Amniotic epithelial cell (primary cell): ENCODE data around the gene SENP5.
A peak's percentile ranks its signal among the peaks of the same experiment; 100 is the strongest.

Source experiments
- DNase-seq: peaks from one replicate; pipeline ENCODE4 v3.0.0-alpha.2; 2010; ENCODE audit warnings: low read depth

The SENP5 gene

DNA sequence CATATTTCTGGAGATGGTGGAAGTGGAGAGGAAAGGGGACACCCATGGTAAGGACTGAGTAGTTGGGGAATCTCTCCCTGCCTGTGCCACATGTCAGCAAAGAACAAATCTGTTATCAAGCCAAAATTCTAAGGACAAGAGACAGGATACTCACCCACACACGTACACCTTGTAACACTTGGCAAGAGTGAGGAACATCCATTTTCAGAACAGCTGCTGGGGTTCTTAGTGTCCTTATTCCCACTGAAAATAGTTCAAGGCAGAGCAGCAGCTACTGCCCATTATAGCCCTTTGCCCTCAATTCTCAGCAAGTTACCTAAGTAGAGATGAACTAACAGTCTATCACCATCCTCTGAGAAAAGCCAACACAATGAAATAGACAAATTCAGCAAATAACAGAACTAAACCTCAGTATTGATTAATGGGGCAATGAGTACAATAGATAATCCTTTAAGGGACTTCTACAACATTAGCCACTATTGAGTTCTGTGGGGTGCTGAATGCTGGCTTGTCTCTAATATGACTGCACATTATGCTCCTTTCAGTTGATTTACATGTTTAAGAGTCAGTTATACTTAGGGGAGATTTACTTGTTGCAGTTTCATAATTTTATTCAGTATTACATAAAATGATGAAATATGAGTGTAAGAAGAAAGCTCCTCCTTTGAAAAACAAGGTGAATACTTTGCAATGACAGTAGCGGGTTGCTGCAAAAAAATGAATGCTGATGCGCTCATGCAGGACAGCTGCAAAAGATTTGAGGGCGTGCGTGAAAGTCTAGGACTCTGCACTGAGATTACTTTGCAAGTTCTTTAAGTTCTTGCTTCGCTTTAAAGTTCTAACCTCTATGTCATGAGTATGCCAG lies 22.4 kb downstream of the SENP5 start:
- DNase-seq = no peak

DNA sequence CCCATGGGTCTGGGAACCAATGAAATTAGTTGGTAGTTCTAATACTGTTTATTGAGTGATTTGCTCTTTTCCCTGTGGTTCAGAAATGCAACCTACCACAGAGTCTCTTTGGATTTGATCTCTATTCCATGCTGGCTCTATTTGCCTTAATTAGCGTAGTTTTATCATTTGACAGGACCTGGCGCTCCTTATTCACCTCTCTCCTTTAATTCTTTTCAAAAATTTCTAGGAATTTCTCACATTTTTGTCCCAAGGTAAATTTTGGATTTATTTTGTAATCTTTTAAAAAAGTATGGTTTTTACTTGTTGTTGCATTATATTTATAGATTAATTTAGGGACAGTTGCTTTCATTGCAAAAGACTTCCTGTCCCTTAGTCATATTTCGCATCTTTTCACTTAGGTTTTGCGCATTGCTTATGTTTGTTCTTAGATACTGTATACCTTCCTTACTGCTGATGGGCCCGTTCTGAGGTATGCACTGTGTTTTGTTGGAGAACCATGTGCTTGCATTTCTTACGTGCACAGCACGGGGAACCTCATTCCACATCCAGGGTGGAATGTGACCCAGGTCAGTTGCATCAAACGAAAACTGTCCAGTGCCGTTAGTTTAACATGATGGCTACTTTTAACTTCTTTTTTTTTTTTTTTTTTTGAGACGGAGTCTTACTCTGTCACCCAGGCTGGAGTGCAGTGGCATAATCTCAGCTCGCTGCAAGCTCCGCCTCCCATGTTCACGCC lies 27.0 kb downstream of the SENP5 start:
- no peak for DNase-seq

DNA sequence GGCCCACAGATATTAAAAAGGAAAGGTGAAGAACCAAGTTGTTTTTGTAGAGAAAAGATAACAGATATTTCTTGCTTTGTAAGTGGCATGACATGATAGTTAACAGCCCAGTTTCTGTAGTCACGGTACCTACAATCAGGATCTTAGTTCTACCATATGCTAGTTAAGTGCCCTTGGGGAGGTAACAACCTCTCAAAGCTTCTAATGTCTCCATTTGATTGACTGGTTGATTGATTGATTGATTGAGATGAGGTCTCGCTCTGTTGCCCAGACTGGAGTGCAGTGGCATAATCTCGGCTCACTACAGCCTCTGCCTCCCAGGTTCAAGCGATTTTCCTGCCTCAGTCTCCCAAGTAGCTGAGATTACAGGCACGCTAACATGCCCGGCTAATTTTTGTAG lies 28.5 kb downstream of the SENP5 start:
- no peak for DNase-seq

DNA sequence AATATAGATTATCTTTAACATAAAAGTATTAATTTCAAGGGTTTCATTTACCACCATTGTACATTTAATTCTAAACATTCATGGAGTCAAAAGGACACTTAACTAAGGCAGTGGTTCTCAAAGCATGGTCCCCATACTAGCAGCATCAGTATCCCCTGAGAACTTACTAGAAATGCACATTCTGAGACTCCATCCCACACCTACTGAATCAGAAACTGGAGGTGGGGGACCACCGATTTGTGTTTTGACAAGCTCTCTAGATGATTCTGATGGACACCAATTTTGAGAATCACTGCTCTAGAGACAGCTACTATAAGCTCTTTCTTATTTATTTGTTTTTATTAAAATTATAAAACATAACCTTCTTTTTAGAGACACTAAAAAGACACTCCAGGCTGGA lies 34.0 kb downstream of the SENP5 start:
- no peak for DNase-seq

DNA sequence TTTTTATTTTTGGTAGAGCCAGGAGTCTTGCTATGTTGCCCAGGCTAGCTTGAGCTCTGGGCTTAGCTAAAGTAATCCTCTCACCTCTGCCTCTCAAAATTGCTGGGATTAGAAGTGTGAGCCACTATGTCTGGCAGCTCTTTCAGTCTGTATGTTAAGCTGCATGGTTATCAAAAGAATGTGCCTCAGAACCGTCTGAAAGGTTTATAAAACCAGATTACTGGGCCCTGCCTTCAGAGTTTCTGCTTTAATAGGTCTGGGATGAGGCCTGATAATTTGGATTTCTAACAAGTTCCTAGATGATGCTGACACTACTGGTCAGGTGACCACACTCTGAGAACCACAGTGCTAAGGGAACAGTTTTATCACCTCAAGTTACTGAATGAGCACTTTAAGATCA lies 34.6 kb downstream of the SENP5 start:
- no peak for DNase-seq

DNA sequence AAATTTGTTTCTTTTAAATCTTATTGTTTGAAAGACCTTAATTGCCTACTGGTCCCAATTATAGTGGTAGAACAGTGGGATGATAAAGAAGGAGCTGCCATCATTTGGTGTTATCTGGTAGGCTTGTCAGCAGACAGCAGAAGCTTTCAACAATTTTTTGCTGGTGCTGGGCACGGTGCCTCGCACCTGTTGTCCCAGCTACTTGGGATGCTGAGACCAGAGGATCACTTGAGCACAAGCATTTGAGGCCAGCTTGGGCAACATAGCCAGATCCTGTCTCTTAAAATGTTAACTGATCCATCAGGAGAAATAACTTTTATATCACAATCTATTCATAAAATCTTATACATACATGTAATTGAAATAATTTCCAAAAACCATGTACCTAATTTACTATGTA lies 36.0 kb downstream of the SENP5 start:
- no peak for DNase-seq

DNA sequence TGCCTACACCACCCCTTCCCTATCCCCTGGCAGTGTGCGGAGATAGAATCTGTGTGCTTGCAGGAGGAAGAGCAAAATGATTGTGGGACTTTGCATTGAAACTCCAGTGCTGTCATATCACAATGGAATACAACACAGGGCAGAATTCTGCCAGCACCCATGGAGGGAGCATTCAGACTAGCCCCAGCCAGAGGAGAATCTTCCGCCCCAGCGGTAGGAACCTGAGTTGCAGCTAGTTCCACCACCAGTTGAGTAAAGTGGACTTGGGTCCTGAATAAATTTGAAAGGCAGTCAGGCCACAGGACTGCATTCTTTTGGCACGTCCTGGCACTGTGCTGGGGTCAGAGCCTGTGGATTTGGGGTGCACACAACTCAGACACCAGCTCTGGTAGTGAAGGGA lies 47.1 kb downstream of the SENP5 start:
- DNase-seq = no peak

DNA sequence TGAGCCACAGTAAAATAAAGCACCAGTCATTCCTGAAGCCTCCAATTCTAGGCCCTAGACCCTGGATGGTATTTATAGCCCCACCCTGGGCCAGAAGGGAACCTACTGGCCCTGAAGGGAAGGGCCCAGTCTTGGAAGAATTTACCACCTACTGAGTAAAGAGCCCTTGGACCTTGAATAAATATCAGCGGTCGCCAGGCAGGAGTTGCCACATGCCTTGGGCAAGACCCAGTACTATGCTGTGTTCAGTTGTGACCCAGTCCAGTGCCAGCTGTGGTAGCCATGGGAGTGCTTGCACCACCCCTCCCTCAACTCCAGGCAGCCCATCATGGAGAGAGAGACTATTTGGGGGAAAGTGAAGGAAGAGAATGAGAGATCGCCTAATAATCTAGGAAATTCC lies 47.7 kb downstream of the SENP5 start:
- DNase-seq = no peak

DNA sequence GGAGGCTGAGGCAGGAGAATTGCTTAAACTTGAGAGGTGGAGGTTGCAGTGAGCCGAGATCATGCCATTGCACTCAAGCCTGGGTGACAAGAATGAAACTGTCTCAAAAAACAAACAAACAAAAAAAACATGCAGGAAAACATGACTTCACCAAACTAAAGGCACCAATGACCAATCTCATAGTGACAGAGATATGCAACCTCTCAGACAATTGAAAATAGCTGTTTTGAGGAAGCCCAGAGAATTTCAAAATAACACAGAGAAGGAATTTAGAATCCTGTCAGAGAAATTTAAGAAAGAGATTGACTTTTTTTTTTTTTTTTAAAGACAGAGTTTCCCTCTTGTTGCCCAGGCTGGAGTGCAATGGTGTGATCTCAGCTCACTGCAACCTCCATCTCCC lies 48.5 kb downstream of the SENP5 start:
- DNase-seq = no peak

DNA sequence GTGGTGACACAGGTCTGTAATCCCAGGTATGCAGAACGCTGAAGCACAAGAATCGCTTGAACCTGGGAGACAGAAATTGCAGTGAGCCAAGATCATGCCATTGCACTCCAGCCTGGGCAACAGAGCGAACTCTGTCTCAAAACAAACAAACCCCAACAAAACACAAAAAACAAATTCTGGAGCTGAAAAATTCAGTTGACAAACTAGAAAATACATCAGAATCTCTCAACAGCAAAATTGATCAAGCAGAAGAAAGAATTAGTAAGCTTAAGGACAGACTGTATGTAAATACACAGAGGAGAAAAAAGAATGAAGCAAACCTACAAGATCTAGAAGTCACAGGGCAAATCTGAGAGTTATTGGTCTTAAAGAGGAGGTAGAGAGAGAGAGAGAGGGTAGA lies 49.3 kb downstream of the SENP5 start:
- no peak for DNase-seq

DNA sequence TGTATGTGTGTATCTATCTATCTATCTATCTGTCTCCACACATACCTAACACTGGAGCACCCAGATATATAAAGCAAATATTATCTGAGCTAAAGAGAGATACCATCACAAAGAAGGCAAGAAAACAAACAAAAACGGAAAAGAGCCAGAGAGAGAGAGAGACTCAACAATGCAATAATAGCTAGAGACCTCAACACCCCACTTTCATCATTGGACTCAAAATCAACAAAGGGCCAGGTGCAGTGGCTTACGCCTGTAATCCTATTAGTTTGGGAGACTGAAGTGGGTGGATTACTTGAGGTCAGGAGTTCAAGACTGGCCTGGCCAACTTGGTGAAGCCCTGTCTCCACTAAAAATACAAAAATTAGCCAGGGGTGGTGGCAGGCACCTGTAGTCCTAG lies 51.2 kb downstream of the SENP5 start:
- no peak for DNase-seq

DNA sequence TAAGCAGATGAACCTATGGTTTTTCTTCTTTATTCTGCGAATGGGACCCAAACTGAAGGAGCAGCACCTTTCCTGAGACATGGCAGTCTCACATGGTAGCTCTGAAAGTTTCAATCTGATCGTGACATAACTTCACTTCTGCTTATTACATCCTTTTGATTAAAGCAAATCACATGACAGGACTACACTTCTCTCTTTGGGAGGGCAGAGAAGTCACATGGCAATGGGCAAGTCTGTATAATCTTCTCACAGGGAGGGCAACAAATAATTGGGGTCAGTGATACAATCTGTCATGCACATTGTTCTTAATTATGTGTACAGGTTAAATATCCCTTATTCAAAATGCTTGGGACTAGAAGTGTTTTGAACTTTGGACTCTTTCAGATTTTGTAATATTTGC lies 53.0 kb downstream of the SENP5 start:
- DNase-seq = no peak

DNA sequence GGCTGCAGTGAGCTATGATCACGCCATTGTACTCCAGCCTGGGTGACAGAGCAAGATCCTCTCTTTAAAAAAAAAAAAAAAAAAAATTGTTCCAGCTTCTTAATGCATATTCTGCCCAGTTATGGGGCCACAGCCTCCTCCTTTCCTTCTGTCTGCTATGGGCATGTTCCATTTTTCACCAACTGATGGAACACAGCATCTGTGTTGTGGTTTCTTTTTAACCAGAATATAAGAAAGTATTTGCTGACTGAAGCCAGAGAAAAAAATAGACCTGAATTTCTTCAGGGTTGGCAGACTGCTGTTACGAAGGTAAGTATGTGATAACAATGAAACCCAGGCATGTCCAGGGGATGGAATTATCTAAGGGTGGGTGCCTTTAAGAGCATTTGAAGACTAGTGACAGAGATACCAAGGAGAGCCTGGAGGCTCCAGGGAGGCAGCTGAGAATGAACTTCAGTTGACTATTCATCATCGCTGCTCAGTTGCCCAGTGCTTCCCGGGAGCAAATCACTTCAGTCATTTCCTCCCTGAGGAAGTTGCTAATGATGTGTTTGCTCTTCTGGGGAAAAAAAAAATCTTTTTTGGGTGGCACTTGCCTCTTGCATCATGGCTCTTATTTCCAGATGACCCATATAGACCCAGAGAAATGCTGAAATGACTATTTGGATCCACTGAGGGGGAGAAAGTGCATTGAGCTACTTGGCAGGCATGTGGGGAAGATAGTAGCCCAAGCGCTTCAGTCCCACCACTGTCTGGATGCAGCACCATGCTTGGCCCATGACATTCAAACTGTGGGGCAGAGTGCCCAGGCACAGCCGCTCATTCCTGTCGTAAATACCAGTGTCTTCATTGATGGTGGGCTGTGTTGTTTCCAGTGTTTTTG lies 60.1 kb downstream of the SENP5 start:
- DNase-seq = no peak

DNA sequence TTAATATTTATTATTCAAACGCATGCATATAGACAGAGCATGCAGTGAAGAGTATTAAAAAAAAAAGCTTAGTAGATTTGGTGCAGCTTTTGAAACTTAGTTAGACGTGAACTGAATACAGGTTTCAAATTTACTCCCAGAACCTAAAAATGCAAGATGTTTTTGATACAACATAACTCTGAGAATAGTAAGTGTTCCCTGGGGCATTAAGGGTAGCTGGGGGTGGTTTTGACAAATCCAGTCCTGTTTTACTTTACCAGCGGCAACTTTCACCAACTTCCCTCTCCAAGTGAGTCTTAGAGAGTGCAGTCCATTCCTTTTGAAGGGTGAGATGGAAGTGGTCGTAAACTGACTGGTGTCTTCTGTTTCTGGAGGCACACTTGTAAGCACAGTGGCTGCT lies 63.4 kb downstream of the SENP5 start:
- DNase-seq = no peak

DNA sequence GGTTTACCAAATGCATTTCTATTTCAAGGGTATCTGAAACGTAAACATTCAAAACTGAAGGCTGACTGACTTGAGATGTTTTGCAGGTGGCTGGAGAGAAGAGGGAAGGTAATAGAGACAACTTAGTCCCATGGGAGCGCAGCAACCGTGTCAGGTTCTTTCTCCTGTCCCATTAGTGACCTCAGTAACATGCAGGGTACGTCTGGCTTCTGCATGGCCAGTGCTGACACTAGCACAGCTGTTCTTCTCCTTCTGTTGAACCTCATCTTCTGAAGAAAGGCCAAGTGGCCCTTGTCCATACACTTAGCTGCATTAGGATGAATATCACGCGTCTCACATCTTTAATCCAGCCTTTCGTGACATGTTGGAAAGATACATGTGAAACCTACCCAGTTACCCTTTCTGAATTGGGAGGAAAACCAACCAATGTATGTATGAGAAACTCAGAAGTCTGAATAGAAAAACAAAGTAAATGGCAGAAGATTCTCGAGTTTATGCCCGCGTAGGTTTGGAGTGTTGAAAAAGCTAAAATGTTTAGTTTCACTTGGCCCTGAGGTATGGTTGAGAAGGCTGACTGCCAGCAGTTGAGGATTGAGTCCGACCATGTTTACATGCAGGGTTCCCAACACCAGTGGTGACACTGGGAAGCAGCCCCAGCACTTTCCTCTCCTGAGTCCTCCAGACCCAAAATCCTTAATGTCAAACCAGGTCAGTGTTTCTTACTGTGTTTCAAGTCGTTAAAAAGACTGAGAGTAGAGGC lies 64.3 kb downstream of the SENP5 start:
- no peak for DNase-seq

DNA sequence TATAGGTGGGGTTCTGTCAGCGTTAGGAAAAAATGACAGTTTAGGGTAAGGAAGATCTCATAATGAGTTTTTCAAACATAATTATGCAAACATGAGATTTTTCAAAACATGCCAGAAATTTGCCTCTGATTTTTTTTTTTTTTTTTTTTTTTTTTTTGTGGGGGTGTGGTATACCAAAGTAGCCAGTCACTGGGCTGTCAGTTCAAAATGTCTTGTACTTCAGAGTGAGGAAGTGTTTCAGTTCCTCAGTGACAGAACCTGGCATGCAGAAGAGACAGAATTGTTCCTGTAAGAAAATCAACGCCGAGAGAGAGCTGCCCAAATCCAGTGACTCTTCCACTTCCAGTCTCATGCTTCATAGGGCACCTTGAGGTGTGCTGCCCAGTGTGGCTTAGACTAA lies 64.9 kb downstream of the SENP5 start:
- no peak for DNase-seq

DNA sequence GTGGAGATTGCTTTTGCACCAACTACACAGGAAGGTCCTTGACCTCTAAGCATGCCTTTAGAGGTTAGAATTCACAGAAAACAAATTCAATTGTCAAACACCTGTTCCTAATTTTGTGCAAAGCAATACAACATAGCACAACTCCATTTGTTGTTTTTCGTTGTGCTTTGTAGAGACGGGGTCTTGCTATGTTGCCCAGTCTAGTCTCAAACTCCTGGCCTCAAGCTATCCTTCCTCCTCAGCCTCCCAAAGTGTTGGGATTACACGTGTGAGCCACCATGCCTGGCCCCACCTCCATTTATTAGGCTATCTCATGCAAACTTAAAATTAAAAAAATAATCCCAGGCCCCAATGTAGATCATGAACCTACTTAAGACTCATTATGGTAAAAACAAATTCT lies 68.6 kb downstream of the SENP5 start:
- DNase-seq = no peak

DNA sequence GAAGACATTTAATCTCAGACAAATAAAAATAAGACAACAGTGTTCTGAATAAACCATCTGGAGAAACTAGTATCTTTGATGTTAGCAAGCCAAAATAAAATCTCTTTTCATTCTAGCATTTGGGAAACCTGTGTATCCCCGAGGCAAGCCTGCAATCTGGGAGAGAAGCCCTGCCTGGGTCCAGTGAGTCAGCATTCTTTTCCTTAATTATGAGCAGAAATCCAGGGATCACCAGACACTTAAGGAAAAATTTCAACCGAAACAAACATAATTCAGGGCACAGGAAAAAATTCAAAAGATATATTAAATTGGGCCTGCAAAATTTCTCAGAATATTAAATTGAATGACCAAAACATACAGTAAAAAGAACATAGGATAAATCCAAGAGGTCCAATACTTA lies 70.4 kb downstream of the SENP5 start:
- no peak for DNase-seq

DNA sequence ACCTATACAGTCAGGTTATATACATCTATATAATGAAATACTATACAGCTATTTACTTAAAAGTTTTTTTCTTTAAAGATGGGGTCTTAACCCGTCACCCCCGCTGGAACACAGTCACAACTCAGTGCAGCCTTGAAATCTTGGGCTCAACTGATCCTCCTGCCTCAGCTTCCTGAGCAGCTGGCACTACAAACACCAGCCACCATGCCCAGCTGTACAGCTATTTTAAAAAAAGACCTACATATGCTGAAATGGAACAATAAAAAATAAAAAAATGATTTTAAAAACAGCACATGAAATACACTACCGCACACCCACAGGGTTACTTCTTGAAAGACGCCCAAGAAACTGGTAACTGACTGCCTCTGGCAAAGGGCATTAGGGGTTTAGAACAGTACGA lies 70.9 kb downstream of the SENP5 start:
- no peak for DNase-seq

DNA sequence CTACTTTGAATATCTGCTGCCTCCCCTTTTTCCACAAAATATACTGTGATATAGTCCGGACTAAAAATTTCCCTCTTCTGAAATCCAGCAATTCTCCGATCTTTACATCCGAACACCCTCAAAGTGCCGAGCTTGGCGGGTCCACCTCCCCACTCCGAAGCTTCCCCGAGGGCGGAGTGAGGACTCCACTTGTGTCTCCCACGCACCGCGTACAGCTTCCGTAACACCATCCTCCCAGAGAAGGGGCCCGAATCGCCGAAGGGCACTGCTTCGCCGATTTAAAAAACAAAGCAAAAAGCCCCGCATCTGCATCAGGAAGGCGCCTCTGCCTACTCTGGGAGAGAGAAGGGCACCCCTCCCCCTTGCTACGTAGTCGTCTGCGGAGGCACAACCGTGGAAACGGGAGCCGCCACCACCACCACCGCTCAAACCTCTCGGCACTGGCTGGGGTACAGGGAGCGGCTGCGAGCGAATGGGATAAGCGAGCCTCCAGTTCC lies 74.1 kb downstream of the SENP5 start:
- DNase-seq = peak; percentile 73

DNA sequence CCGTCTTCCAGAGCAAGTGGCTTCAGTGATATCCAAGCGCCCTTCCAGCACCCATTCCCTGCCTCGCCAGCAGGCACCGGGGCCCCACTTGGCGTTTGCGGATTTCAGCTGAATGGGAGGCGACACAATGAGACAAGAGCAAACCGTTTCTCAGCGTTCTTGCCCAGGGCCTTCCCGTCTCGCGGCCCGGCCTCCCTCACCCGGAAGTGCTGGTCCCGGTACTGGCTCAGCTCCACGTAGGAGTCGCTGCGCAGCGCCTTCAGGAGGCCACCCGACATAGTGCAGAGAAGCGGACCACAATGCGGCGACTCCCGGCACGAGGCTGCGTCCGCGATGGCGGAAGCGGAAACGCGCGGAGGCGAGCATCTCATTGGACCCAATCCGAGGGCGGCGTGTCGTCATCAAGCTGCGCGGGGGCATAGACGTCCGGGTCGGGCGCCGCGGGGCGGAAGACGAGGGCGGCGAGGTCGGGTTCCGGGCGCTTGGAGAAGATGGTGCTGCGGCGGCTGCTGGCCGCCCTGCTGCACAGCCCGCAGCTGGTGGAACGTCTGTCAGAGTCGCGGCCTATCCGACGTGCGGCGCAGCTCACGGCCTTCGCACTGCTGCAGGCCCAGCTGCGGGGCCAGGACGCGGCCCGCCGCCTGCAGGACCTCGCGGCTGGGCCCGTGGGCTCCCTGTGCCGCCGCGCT lies 74.7 kb downstream of the SENP5 start, which contains the start of gene NCBP2:
Gene NCBP2 (minus strand): TSS at position 303 of the 689 bp plus-strand sequence. CDS start 25 bp downstream, at position 278.
- DNase-seq = peak; percentile 97
